H9 (cell line): ENCODE results near the gene FAM151A. TPM values are rescaled to one million over a fixed set of nuclear protein-coding genes. Genes with fewer than 3 reads are reported as not detected.

Experiments used
- DNase-seq: peaks from one replicate; pipeline ENCODE4 v3.0.0-alpha.2; 2017
- H2AFZ ChIP-seq: one replicate; pipeline ENCODE4 v1.6.1; 2013; ENCODE audit warnings: mild to moderate bottlenecking, low read length, control low read depth, moderate library complexity
- H2AK5ac ChIP-seq: 2 replicates; pipeline ENCODE4 v1.6.1; 2013; ENCODE audit warnings: low read length, control low read depth, mixed read lengths; ENCODE audit not compliant: insufficient read length
- H2BK120ac ChIP-seq: one replicate; pipeline ENCODE4 v1.6.1; 2013; ENCODE audit warnings: low read depth, mild to moderate bottlenecking, low read length, control low read depth, inconsistent platforms; ENCODE audit not compliant: poor library complexity, severe bottlenecking
- H2BK12ac ChIP-seq: 2 replicates; pipeline ENCODE4 v1.6.1; 2013; ENCODE audit warnings: low read length, control low read depth, mixed read lengths, low read depth; ENCODE audit not compliant: insufficient read length
- H2BK15ac ChIP-seq: 2 replicates; pipeline ENCODE4 v1.6.1; 2013; ENCODE audit warnings: low read depth, low read length, control low read depth
- H2BK20ac ChIP-seq: one replicate; pipeline ENCODE4 v1.6.1; 2013; ENCODE audit warnings: low read depth, mild to moderate bottlenecking, low read length, control low read depth, inconsistent platforms; ENCODE audit not compliant: poor library complexity, severe bottlenecking
- H2BK5ac ChIP-seq: 2 replicates; pipeline ENCODE4 v1.6.1; 2013; ENCODE audit warnings: low read length, control low read depth, mixed read lengths; ENCODE audit not compliant: insufficient read length
- H3K14ac ChIP-seq: 2 replicates; pipeline ENCODE4 v1.6.1; 2013; ENCODE audit warnings: low read length, control low read depth; ENCODE audit not compliant: insufficient read depth
- H3K18ac ChIP-seq: 2 replicates; pipeline ENCODE4 v1.6.1; 2013; ENCODE audit warnings: low read depth, mild to moderate bottlenecking, mixed read lengths, low read length, control low read depth; ENCODE audit not compliant: insufficient read length
- H3K23ac ChIP-seq: 2 replicates; pipeline ENCODE4 v1.6.1; 2013; ENCODE audit warnings: low read length, control low read depth, mixed read lengths, low read depth; ENCODE audit not compliant: insufficient read length
- H3K23me2 ChIP-seq: 2 replicates; pipeline ENCODE4 v1.6.1; 2013; ENCODE audit warnings: low read depth, mild to moderate bottlenecking, mixed read lengths, low read length, control low read depth; ENCODE audit not compliant: insufficient read length, poor library complexity, severe bottlenecking
- H3K27ac ChIP-seq: 2 replicates; pipeline ENCODE4 v1.5.1; 2013; ENCODE audit warnings: low read length, control low read depth, mixed read lengths, low read depth; ENCODE audit not compliant: insufficient read length
- H3K27me3 ChIP-seq: 2 replicates; pipeline ENCODE4 v1.6.1; 2013; ENCODE audit warnings: low read length, control low read depth, inconsistent platforms; ENCODE audit not compliant: insufficient read depth
- H3K4ac ChIP-seq: 2 replicates; pipeline ENCODE4 v1.6.1; 2013; ENCODE audit warnings: low read depth, mild to moderate bottlenecking, control low read depth, inconsistent platforms, low read length, moderate library complexity
- H3K4me1 ChIP-seq: 2 replicates; pipeline ENCODE4 v1.6.1; 2013; ENCODE audit warnings: low read length, control low read depth, inconsistent platforms; ENCODE audit not compliant: insufficient read depth
- H3K4me2 ChIP-seq: 2 replicates; pipeline ENCODE4 v1.6.1; 2013; ENCODE audit warnings: low read length, control low read depth, mixed read lengths; ENCODE audit not compliant: insufficient read length, insufficient read depth
- H3K56ac ChIP-seq: 2 replicates; pipeline ENCODE4 v1.6.1; 2013; ENCODE audit warnings: low read depth, mild to moderate bottlenecking, mixed read lengths, low read length, control low read depth; ENCODE audit not compliant: insufficient read length
- H3K79me1 ChIP-seq: 2 replicates; pipeline ENCODE4 v1.6.1; 2013; ENCODE audit warnings: low read depth, mild to moderate bottlenecking, moderate library complexity, low read length, control low read depth, inconsistent platforms; ENCODE audit not compliant: insufficient read depth, poor library complexity, severe bottlenecking
- H3K79me2 ChIP-seq: 2 replicates; pipeline ENCODE4 v1.6.1; 2013; ENCODE audit warnings: low read length, control low read depth, inconsistent platforms; ENCODE audit not compliant: insufficient read depth
- H3K9ac ChIP-seq: 2 replicates; pipeline ENCODE4 v1.6.1; 2013; ENCODE audit warnings: low read length, control low read depth, mixed read lengths; ENCODE audit not compliant: insufficient read length; ENCODE audit errors: extremely low read depth
- H3K9me3 ChIP-seq: one replicate; pipeline ENCODE4 v1.6.1; 2013; ENCODE audit warnings: low read depth, low read length, inconsistent platforms; ENCODE audit not compliant: control insufficient read depth
- H3T11ph ChIP-seq: one replicate; pipeline ENCODE4 v1.6.1; 2013; ENCODE audit warnings: mild to moderate bottlenecking, low read length, control low read depth, inconsistent platforms
- H4K20me1 ChIP-seq: one replicate; pipeline ENCODE4 v1.6.1; 2013; ENCODE audit not compliant: control insufficient read depth, insufficient read length, insufficient read depth
- H4K5ac ChIP-seq: 2 replicates; pipeline ENCODE4 v1.6.1; 2013; ENCODE audit warnings: low read depth, mild to moderate bottlenecking, mixed read lengths, low read length, control low read depth; ENCODE audit not compliant: insufficient read length
- H4K8ac ChIP-seq: replicated peaks from 2 replicates; pipeline ENCODE4 v1.6.1; 2013; ENCODE audit warnings: low read length, control low read depth, mixed read lengths, low read depth; ENCODE audit not compliant: insufficient read length
- H4K91ac ChIP-seq: 2 replicates; pipeline ENCODE4 v1.6.1; 2013; ENCODE audit warnings: low read depth, mild to moderate bottlenecking, moderate library complexity, mixed read lengths, low read length, control low read depth; ENCODE audit not compliant: insufficient read length
- H3K27ac Mint-ChIP-seq, 3 experiments: 2 replicates in 2 of 3; 3 replicates in 1 of 3; pipeline ENCODE4 v1.8.0; 2020 to 2021; ENCODE audit warnings: mixed read lengths in 3 of 3, mild to moderate bottlenecking in 1 of 3, moderate library complexity in 1 of 3
- H3K27me3 Mint-ChIP-seq: 2 replicates; pipeline ENCODE4 v1.8.0; 2021; ENCODE audit warnings: low read depth, mild to moderate bottlenecking, moderate library complexity, mixed read lengths
- H3K36me3 Mint-ChIP-seq, 3 experiments: 2 replicates in 2 of 3; 3 replicates in 1 of 3; pipeline ENCODE4 v1.8.0; 2020 to 2021; ENCODE audit warnings: low read depth in 3 of 3, mixed read lengths in 3 of 3; ENCODE audit not compliant: insufficient read depth in 1 of 3
- H3K4me1 Mint-ChIP-seq, 2 experiments: 2 replicates each; pipeline ENCODE4 v1.8.0; 2020; ENCODE audit warnings: mixed read lengths in 2 of 2
- H3K4me3 Mint-ChIP-seq, 2 experiments: 2 replicates in 1 of 2; 3 replicates in 1 of 2; pipeline ENCODE4 v1.8.0; 2020 to 2021; ENCODE audit warnings: mild to moderate bottlenecking in 2 of 2, mixed read lengths in 2 of 2, moderate library complexity in 1 of 2
- H3K9me3 Mint-ChIP-seq, 2 experiments: 2 replicates in 1 of 2; 3 replicates in 1 of 2; pipeline ENCODE4 v1.8.0; 2020; ENCODE audit warnings: mild to moderate bottlenecking in 2 of 2, mixed read lengths in 2 of 2, moderate library complexity in 1 of 2
- CTCF ChIP-seq: fragments of 200-600 bp; sonication (generic); conservative IDR thresholded peaks from 3 replicates; pipeline ENCODE4 v1.8.0; 2021; ENCODE audit warnings: antibody characterized with exemption, mild to moderate bottlenecking
- WGBS: extraction: QIAGEN DNeasy Blood & Tissue Kit; methylation state at CpG from one replicate; pipeline ENCODE4 v1.1.7; 2013; ENCODE audit warnings: missing lambda C conversion rate, low lambda C conversion rate, mixed read lengths; ENCODE audit not compliant: insufficient read length; ENCODE audit errors: extremely low coverage; 5-methylcytosine and 5-hydroxymethylcytosine counted together
- total RNA-seq: library from RNA; stranded (reverse); gene quantifications from 2 replicates; pipeline ENCODE4 v1.2.1, GENCODE V29; 2021

The FAM151A gene
- total RNA-seq, 1 experiment from 2014 or later = not detected

- no peak overlapping the region for H3K4me2 ChIP-seq
- TF ChIP-seq CTCF = no peak
- no peak overlapping the region for H2BK20ac ChIP-seq
- H3K9me3 Mint-ChIP-seq = peaks cover 2% of the 10 kb centered on the region in 2 experiments; a peak in 3 of 5 replicates
- no peak overlapping the region for H3K9ac ChIP-seq
- no peaks in the 10 kb centered on the region for H3K79me1 ChIP-seq
- H3K4me3 Mint-ChIP-seq = no peak overlapping the region
- no CpG with 5 or more reads among the region's 1 CpG for WGBS
- no peak overlapping the region for H4K8ac ChIP-seq
- H2AFZ ChIP-seq = no peak overlapping the region
- H3K9me3 ChIP-seq = no peaks in the 10 kb centered on the region
- H3T11ph ChIP-seq = no peak overlapping the region
- no peak overlapping the region for H2BK120ac ChIP-seq
- no peak overlapping the region for H4K91ac ChIP-seq
- H4K5ac ChIP-seq = no peak overlapping the region
- no peaks in the 10 kb centered on the region for H3K4me1 ChIP-seq
- H3K4me1 Mint-ChIP-seq = peaks cover 5 to 8% of the 10 kb centered on the region in 2 experiments
- peaks cover 22% of the 10 kb centered on the region for H3K27me3 Mint-ChIP-seq
- H3K23me2 ChIP-seq = no peaks in the 10 kb centered on the region
- H3K27ac ChIP-seq = no peak overlapping the region
- H2AK5ac ChIP-seq = no peak overlapping the region
- no peak overlapping the region for H3K23ac ChIP-seq
- H3K18ac ChIP-seq = no peak overlapping the region
- no peak overlapping the region for H3K4ac ChIP-seq
- H2BK5ac ChIP-seq = no peak overlapping the region
- no peaks in the 10 kb centered on the region for H3K79me2 ChIP-seq
- H2BK12ac ChIP-seq = no peak overlapping the region
- DNase-seq = no peak
- no peaks in the 10 kb centered on the region for H3K36me3 Mint-ChIP-seq
- no peaks in the 10 kb centered on the region for H4K20me1 ChIP-seq
- no peak overlapping the region for H3K14ac ChIP-seq
- no peak overlapping the region for H3K56ac ChIP-seq
- no peak overlapping the region for H3K27ac Mint-ChIP-seq
- no peaks in the 10 kb centered on the region; the same call in 1 of the 2 replicates for H3K27me3 ChIP-seq
- H2BK15ac ChIP-seq = no peak overlapping the region
Measured at GRCh38 chr1:54649921-54650320, 26.6 kb upstream of the FAM151A start.
